Measurements from ENCODE around the gene LRRFIP2. TPM values are rescaled to one million over a fixed set of nuclear protein-coding genes. Genes with fewer than 3 reads are reported as not detected.
"Not testable (repeated sequence)": the region's sequence is repeated elsewhere in the genome, so short reads cannot be mapped to it uniquely, and the experiment has no call there.

LRRFIP2 gene
- total RNA-seq, 2 experiments from 2014 or later: 31.7 TPM

- DNase-seq (no peak), ATAC-seq (no peak)
- Mint-ChIP-seq H3K36me3 (ENCODE audit: low read depth) (peaks cover 30% of the 10 kb centered on the region), H3K4me1 (ENCODE audit: low read depth) (peaks cover 24% of the 10 kb centered on the region), H3K27me3 (ENCODE audit: low read depth) (no peaks in the 10 kb centered on the region), H3K27ac (no peak overlapping the region), H3K9me3 (ENCODE audit: insufficient read depth) (no peaks in the 10 kb centered on the region), H3K4me3 (no peak overlapping the region)
- ChIA-PET CTCF (no interaction called here), POLR2A (no interaction called here)
Measured at GRCh38 chr3:37161351-37161750, 13.0 kb downstream of the LRRFIP2 start.

GRCh38 chr3:37155782-37156181, 18.6 kb downstream of the LRRFIP2 start:
- ChIA-PET POLR2A (no interaction called here), CTCF (no interaction called here)
- peaks cover 21% of the 10 kb centered on the region for H3K4me1 Mint-ChIP-seq (ENCODE audit: low read depth)
- H3K27me3 Mint-ChIP-seq (ENCODE audit: low read depth): no peaks in the 10 kb centered on the region
- H3K9me3 Mint-ChIP-seq (ENCODE audit: insufficient read depth): no peaks in the 10 kb centered on the region
- H3K36me3 Mint-ChIP-seq (ENCODE audit: low read depth): peaks cover 40% of the 10 kb centered on the region
- no peak overlapping the region for H3K27ac Mint-ChIP-seq
- DNase-seq (no peak), ATAC-seq (no peak)
- H3K4me3 Mint-ChIP-seq: no peak overlapping the region

DNA sequence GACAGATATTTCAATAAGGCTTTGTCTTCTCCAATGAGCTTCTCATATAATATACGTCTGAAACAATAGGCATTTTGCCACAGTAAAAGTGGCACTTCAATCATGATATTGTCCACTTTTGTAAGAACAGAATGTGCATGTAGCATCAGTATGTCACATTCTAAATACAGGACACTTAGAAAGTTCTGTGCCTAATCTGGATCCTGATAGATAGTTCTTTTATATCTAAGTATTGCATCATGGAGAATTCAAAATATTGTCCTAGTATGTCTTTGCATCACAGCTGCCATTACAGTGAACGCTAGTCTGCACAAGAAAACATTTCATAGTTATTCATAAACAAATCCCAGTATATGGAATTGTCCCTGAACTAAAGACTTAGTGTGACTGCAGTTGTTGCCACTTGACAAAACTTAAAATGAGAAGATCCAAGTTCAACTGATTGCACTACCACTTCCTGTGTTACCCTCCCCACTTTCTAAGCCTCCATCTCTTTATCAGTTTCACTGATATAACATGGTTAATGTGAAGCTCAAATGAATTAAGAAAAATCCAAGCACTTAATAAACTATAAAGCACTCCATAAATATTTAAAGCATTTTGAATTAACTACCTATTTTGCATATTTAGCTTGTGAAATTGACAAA, 19.6 kb downstream of the LRRFIP2 start:
- H3K4me3 Mint-ChIP-seq: no peak overlapping the region
- ATAC-seq (no peak), DNase-seq (no peak)
- peaks cover 21% of the 10 kb centered on the region for H3K4me1 Mint-ChIP-seq (ENCODE audit: low read depth)
- ChIA-PET CTCF (interaction anchor here (1.0 kb wide), 1 partner anchor 199 kb away, joined by 3 read pairs; no protein-coding TSS in a partner anchor), POLR2A (no interaction called here)
- H3K36me3 Mint-ChIP-seq (ENCODE audit: low read depth): peaks cover 34% of the 10 kb centered on the region
- H3K9me3 Mint-ChIP-seq (ENCODE audit: insufficient read depth): no peaks in the 10 kb centered on the region
- no peaks in the 10 kb centered on the region for H3K27me3 Mint-ChIP-seq (ENCODE audit: low read depth)
- peak overlapping the region; percentile 55 for H3K27ac Mint-ChIP-seq

GRCh38 chr3:37150621-37151020, 23.8 kb downstream of the LRRFIP2 start:
- Mint-ChIP-seq H3K4me3 (no peak overlapping the region), H3K9me3 (ENCODE audit: insufficient read depth) (no peaks in the 10 kb centered on the region), H3K4me1 (ENCODE audit: low read depth) (peaks cover 20% of the 10 kb centered on the region), H3K36me3 (ENCODE audit: low read depth) (peaks cover 44% of the 10 kb centered on the region), H3K27me3 (ENCODE audit: low read depth) (no peaks in the 10 kb centered on the region), H3K27ac (no peak overlapping the region)
- POLR2A ChIA-PET: no interaction called here
- CTCF ChIA-PET: no interaction called here
- DNase-seq (no peak), ATAC-seq (no peak)

GRCh38 chr3:37149257-37149656, 25.1 kb downstream of the LRRFIP2 start:
- no peak overlapping the region for H3K27ac Mint-ChIP-seq
- peaks cover 42% of the 10 kb centered on the region for H3K36me3 Mint-ChIP-seq (ENCODE audit: low read depth)
- ATAC-seq (no peak), DNase-seq (no peak)
- peaks cover 7% of the 10 kb centered on the region for H3K4me1 Mint-ChIP-seq (ENCODE audit: low read depth)
- H3K27me3 Mint-ChIP-seq (ENCODE audit: low read depth): no peaks in the 10 kb centered on the region
- H3K9me3 Mint-ChIP-seq (ENCODE audit: insufficient read depth): no peaks in the 10 kb centered on the region
- no peak overlapping the region for H3K4me3 Mint-ChIP-seq
- ChIA-PET POLR2A (no interaction called here), CTCF (interaction anchor here (1.1 kb wide), 1 partner anchor 21 kb away, joined by 3 read pairs; no protein-coding TSS in a partner anchor)

DNA sequence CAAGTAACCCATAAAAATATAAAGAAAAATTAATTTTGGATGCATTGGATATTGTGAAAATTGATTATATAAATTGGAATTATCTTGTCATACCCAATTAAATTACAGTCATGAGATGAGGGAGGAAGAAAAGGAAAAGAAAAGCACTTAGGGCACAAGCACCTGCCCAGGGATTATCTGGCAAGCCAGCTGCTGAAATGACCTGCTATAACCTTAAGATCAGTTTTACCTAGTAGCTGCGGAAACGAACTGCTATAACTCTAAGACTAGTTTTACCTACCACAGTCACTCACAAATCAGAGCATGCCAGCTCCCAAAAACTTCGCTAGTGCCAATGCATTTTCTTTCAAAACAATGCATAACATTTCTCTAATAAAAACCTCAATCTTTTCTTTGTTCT, 26.2 kb downstream of the LRRFIP2 start:
- no peak for ATAC-seq
- no peaks in the 10 kb centered on the region for H3K4me1 Mint-ChIP-seq (ENCODE audit: low read depth)
- ChIA-PET POLR2A (no interaction called here), CTCF (interaction anchor here (0.9 to 1.1 kb wide), 2 partner anchors 20 to 22 kb away, joined by 3 read pairs; no protein-coding TSS in a partner anchor)
- DNase-seq: no peak
- H3K36me3 Mint-ChIP-seq (ENCODE audit: low read depth): peaks cover 35% of the 10 kb centered on the region
- no peaks in the 10 kb centered on the region for H3K9me3 Mint-ChIP-seq (ENCODE audit: insufficient read depth)
- no peaks in the 10 kb centered on the region for H3K27me3 Mint-ChIP-seq (ENCODE audit: low read depth)
- H3K4me3 Mint-ChIP-seq: no peak overlapping the region
- no peak overlapping the region for H3K27ac Mint-ChIP-seq

DNA sequence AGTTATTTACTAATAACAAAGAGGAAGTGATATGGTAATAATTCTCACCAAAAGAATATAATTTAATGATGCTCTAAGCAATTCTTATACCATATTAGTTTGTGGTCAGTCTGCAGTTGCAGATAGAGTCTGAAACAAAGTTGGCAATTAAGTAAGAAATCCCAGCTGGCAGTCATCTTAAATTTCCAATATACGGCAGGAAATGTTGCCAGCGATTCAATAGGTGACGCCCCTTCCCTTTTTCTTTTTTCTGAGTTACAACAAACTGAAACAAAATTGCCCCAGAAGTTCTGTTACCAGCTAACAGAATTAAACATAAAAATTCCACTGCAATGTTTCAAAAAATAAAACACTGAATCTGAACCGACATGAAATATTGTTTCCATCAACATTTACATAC, 26.7 kb downstream of the LRRFIP2 start:
- no peak for ATAC-seq
- POLR2A ChIA-PET: no interaction called here
- Mint-ChIP-seq H3K36me3 (ENCODE audit: low read depth) (peaks cover 39% of the 10 kb centered on the region), H3K4me1 (ENCODE audit: low read depth) (no peaks in the 10 kb centered on the region), H3K9me3 (ENCODE audit: insufficient read depth) (no peaks in the 10 kb centered on the region), H3K4me3 (no peak overlapping the region), H3K27ac (no peak overlapping the region), H3K27me3 (ENCODE audit: low read depth) (no peaks in the 10 kb centered on the region)
- DNase-seq: no peak
- CTCF ChIA-PET: interaction anchor here (0.9 to 1.4 kb wide), 2 partner anchors 19 to 66 kb away, joined by 3 read pairs; no protein-coding TSS in a partner anchor

DNA sequence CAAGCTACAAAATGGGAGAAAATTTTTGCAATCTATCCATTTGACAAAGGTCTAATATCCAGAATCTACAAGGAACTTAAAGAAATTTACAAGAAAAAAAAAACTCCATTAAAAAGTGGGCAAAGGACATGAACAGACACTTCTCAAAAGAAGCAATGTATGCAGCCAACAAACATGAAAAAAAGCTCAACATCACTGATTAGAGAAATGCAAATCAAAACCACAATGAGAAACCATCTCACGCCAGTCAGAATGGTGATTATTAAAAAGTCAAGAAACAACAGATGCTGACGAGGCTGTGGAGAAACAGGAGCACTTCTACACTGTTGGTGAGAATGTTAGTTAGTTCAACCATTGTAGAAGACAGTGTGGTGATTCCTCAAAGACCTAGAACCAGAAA, 27.5 kb downstream of the LRRFIP2 start:
- ATAC-seq; H3K9me3 Mint-ChIP-seq (ENCODE audit: insufficient read depth); DNase-seq; H3K4me3 Mint-ChIP-seq; H3K27ac Mint-ChIP-seq; H3K27me3 Mint-ChIP-seq (ENCODE audit: low read depth); H3K4me1 Mint-ChIP-seq (ENCODE audit: low read depth); POLR2A ChIA-PET: not testable (repeated sequence)
- CTCF ChIA-PET: interaction anchor here (1.4 kb wide), 1 partner anchor 67 kb away, joined by 3 read pairs; no protein-coding TSS in a partner anchor
- H3K36me3 Mint-ChIP-seq (ENCODE audit: low read depth): peaks cover 38% of the 10 kb centered on the region

GRCh38 chr3:37145611-37146010, 28.8 kb downstream of the LRRFIP2 start:
- ChIA-PET CTCF (interaction anchor here (0.7 to 0.8 kb wide), 2 partner anchors 16 to 36 kb away, joined by 3 read pairs; no protein-coding TSS in a partner anchor), POLR2A (interaction anchor here (0.6 kb wide), 1 partner anchor 172 kb away, joined by 4 read pairs; no protein-coding TSS in a partner anchor)
- Mint-ChIP-seq H3K27me3 (ENCODE audit: low read depth) (no peaks in the 10 kb centered on the region), H3K27ac (no peak overlapping the region), H3K9me3 (ENCODE audit: insufficient read depth) (no peaks in the 10 kb centered on the region), H3K36me3 (ENCODE audit: low read depth) (peaks cover 33% of the 10 kb centered on the region), H3K4me3 (no peak overlapping the region), H3K4me1 (ENCODE audit: low read depth) (no peaks in the 10 kb centered on the region)
- ATAC-seq (no peak), DNase-seq (no peak)

DNA sequence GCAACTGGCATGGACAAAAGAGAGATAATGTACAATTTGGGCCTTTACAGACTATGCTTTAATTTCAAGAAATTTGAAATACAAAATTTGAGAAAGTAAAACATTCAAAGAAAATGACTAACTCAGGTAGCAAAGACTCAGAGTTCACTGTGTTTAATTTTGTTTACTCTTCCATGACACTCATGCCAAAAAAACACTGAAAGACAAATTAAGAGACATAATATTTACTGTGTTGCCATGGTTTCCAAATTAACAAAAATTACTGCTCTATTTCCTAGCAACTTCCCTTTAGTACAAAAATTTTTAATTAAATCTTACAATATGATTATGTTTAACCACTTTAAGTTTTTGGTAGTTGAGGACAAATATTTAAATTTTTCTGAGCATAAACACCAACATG, 29.6 kb downstream of the LRRFIP2 start:
- CTCF ChIA-PET: interaction anchor here (0.7 to 0.8 kb wide), 2 partner anchors 15 to 37 kb away, joined by 3 read pairs; no protein-coding TSS in a partner anchor
- H3K9me3 Mint-ChIP-seq (ENCODE audit: insufficient read depth): no peaks in the 10 kb centered on the region
- POLR2A ChIA-PET: interaction anchor here (0.6 kb wide), 1 partner anchor 173 kb away, joined by 4 read pairs; no protein-coding TSS in a partner anchor
- no peak overlapping the region for H3K4me3 Mint-ChIP-seq
- no peak for DNase-seq
- no peak overlapping the region for H3K27ac Mint-ChIP-seq
- no peak for ATAC-seq
- no peaks in the 10 kb centered on the region for H3K27me3 Mint-ChIP-seq (ENCODE audit: low read depth)
- H3K4me1 Mint-ChIP-seq (ENCODE audit: low read depth): no peaks in the 10 kb centered on the region
- peaks cover 33% of the 10 kb centered on the region for H3K36me3 Mint-ChIP-seq (ENCODE audit: low read depth)

DNA sequence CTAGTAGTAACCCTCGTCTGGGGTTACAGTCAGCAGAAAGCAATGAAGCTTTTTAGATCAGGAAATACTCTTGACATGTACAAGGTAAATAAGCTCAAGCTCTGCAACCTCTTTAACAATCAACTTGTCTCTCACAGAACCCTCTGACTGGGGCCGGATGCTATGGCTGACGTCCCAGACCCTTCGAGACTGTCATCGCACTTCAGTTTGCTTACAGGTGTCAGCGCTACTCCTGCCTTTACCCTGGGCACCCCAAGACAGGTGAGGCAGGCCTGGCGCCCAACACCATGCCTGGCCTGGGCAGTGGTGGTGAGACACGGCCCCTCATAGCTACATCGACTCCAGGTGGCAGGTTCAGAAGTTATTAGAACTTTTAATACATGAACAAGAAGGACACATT, 30.6 kb downstream of the LRRFIP2 start:
- no peak for DNase-seq
- no peak overlapping the region for H3K27ac Mint-ChIP-seq
- H3K9me3 Mint-ChIP-seq (ENCODE audit: insufficient read depth): no peaks in the 10 kb centered on the region
- peaks cover 32% of the 10 kb centered on the region for H3K36me3 Mint-ChIP-seq (ENCODE audit: low read depth)
- CTCF ChIA-PET: no interaction called here
- POLR2A ChIA-PET: no interaction called here
- ATAC-seq: no peak
- no peaks in the 10 kb centered on the region for H3K4me1 Mint-ChIP-seq (ENCODE audit: low read depth)
- no peaks in the 10 kb centered on the region for H3K27me3 Mint-ChIP-seq (ENCODE audit: low read depth)
- H3K4me3 Mint-ChIP-seq: no peak overlapping the region

DNA sequence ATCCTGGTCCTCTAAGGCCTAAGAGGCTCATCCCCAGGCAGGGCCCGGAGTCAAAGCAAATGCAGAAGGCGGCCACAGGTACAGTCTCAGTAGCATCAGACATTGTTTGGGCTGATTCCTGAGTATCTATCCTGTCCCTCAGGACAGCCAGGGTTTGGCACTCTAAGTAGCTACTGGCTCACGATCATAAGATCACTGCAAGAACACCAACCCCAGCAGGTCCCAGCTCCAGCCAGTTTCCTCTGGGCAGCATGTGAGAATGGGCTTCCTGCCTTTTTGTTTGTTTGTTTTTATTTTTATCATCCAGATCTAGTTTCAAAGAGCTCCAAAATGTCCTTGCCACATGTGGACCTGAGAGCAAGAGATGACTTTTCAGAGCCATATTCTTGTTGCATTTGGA, 32.7 kb downstream of the LRRFIP2 start:
- H3K27ac Mint-ChIP-seq: no peak overlapping the region
- ATAC-seq: no peak
- H3K4me3 Mint-ChIP-seq: no peak overlapping the region
- peaks cover 22% of the 10 kb centered on the region for H3K36me3 Mint-ChIP-seq (ENCODE audit: low read depth)
- ChIA-PET POLR2A (no interaction called here), CTCF (interaction anchor here (1.5 kb wide), 1 partner anchor 13 kb away, joined by 4 read pairs; no protein-coding TSS in a partner anchor)
- no peaks in the 10 kb centered on the region for H3K4me1 Mint-ChIP-seq (ENCODE audit: low read depth)
- no peaks in the 10 kb centered on the region for H3K9me3 Mint-ChIP-seq (ENCODE audit: insufficient read depth)
- no peak for DNase-seq
- H3K27me3 Mint-ChIP-seq (ENCODE audit: low read depth): no peaks in the 10 kb centered on the region
